Stimulated activated CD4-positive, alpha-beta T cell treated with anti-CD3 and anti-CD28 coated beads, Interleukin-15, amount 100 ng/mL, for 24 hours (primary cell): ENCODE data around the gene FGF11.

Experiments
- DNase-seq: peaks from one replicate; pipeline ENCODE4 v3.0.0-alpha.2; 2020

Gene FGF11

GRCh38 chr17:7408863-7409262 is 30.4 kb upstream of the FGF11 start:
- DNase-seq: no peak

DNA sequence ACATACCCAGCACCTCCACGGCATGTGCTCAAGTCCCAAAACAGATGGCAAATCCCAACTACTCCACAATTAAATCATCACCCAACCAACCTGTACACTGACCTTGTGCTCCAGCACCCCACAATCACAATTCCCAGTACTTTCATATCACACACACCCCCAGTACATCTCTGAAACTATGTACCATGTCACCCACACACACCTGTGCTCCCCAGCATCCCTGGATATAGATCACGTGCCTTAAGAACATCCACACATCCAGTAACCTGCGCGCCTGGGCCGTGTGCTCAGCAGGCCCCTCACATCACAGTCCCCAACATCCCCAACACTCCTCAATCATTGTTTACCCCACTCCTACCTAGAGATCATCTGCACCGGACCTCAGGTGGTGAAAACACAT is 29.6 kb upstream of the FGF11 start:
- DNase-seq: no peak

DNA sequence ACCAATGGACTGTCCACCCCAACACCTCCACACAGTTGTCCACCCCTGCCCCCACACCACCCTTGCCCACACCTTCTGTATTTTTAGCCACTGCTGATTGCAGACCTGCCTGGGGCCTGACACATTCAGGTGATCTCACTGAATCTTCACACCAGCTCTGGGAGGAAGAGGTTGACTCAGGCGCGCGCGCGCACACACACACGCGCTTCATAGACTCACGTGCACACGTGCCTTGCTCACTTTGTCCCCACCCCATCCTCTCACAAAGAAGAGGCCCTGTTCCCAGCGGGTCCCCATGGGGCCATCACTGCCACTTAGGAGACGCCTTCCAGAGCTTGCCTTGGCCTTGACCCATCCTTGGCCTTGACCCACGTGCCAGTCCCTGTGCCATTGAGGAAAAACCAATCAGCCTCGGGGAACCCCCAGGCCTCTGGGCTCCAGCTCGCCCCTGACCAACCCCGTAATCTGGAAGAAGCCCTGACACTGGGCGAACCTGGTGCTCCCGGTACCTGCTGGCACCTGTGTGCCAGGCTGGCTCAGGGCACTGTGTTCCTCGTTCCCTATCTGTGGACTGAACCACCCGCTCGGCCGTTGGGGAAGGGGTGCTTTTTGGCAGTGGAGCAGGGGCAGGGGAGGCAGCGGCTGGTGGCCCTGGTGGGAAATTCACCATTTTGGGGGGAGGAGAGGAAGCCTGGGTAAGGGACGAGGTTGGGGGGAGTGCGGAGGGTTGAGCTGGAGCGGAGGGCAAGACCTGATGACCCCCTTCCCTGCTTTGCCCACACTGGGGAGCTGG is 28.5 kb upstream of the FGF11 start:
- no peak for DNase-seq

DNA sequence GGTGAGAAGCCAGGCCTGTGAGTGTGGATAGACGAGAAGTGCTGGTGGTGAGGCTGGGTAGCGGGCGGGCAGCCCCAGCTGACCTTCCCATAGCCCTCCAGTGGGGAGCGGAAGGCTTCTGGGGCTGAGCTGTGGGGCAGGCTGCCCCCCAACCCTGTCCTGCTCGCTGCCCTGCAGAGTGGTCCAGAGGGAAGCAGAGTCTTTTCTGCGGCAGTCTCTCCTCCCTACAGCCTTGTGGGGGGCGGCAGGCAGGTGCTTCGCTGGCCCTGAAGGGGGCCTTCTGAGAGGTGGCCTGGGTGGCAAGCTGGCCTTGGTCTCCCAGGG is 27.9 kb upstream of the FGF11 start:
- DNase-seq: no peak

DNA sequence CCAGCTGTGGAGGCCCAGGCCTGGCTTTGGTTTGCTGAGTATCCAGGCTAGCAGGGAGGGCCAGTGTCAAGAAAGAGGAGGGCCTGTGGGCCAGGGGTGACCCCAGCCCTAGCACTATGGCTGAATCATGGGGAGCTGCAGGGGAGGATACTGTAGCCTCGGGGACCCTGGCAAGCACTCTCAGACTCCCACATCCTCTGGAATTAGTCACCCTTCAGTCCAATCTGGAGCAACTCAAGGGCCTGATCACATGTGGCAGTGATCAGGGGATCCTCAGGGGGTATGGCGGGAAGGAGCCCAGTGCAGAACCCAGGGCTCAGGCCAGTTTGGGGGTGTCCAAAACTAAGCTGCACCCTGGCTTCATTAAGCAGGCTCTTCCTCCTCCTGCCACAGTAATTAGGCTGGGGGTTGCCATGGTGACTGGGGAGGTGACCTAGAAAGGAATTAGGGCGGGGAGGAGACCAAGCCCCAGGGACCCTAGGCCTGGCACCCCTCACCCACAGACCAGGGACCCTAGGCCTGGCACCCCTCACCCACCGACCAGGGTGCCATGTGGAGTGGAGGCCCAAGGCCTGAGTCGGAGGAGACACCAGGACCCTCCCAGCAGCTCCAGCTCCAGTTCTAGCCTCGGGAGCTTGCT is 25.8 kb upstream of the FGF11 start:
- DNase-seq: no peak

DNA sequence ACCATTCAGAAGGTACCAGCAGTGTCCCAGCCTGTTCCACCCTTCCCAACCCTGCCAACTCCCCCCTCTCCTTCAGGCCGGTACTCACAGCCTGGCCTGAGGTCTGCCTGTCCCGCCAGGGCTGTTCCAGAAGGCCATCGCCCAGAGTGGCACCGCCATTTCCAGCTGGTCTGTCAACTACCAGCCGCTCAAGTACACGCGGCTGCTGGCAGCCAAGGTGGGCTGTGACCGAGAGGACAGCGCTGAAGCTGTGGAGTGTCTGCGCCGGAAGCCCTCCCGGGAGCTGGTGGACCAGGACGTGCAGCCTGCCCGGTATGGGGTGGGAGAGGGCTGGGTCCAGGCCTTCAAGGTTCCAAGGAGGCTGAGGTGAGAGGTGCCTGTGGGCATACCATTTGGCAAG is 24.5 kb upstream of the FGF11 start:
- DNase-seq: no peak

- DNase-seq: no peak
Observed at GRCh38 chr17:7415784-7416183, 23.5 kb upstream of the FGF11 start.

GRCh38 chr17:7416323-7416722 is 23.0 kb upstream of the FGF11 start:
- DNase-seq: no peak

GRCh38 chr17:7417056-7417655 is 22.2 kb upstream of the FGF11 start:
- DNase-seq: no peak

DNA sequence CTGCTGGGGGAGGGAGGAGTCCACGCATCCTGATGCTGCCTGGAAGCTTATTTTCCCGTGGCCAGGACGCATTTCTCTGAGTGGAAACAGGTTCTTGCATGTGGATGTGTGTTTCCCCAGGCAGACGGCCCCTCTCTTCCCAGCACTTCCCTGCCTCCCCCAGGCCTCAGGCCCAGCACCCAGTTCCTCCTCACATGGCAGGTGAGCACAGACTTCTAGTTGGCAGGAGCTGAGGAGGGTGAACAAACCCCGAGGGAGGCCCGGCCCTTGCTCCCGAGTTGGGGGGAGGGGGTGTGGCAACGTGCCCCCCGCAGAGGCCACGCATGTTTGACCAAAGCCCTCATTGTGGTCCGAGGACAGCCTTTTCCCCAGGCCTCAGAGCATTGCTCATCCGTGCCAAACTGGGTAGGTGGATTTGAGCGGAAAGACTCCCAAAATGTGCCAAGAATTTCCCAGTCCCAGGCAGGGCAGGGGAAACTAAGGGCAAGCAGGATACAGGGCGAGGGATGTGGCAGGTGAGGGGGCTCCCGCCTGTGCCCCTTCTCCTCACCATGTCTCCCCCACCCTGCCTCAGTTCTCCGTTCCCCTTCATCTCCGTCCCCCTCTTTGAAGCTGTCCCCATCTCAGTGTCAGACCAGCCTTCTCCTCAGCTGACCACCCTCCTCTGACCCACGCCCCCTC is 20.7 kb upstream of the FGF11 start:
- no peak for DNase-seq

GRCh38 chr17:7419819-7420610 is 19.3 kb upstream of the FGF11 start, which contains the start of gene SPEM1:
TSS of gene SPEM1 (plus strand) at chr17:7420324. CDS start at chr17:7420385, 61 bp downstream.
- no peak for DNase-seq

GRCh38 chr17:7421186-7421585 is 18.1 kb upstream of the FGF11 start:
- no peak for DNase-seq

- DNase-seq: no peak
Observed at GRCh38 chr17:7423679-7424078, 15.6 kb upstream of the FGF11 start.

GRCh38 chr17:7425316-7425715 is 14.0 kb upstream of the FGF11 start, which contains the start of gene SPEM2:
TSS of gene SPEM2 (plus strand) at chr17:7425616. CDS start at chr17:7425689, 73 bp downstream.
- no peak for DNase-seq

DNA sequence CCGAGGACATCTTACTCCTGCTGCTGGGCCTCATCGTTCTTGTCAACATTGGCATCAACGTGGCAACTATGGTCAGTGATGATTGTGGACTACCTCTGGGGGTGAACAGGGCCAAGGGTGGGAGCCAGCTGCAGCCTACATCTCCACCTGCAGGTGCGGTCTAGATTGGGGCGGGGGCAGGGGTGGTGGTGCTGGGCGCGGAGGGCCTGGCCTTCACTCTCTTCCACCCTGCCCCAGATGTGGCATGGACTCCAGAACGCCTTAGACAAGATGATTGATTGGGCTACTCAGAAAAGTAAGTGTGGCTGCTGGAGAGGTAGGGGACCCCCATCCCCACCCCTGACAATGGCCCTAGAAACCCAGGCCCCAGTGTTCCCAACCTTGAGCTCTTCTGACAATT is 13.6 kb upstream of the FGF11 start:
- DNase-seq: no peak

DNA sequence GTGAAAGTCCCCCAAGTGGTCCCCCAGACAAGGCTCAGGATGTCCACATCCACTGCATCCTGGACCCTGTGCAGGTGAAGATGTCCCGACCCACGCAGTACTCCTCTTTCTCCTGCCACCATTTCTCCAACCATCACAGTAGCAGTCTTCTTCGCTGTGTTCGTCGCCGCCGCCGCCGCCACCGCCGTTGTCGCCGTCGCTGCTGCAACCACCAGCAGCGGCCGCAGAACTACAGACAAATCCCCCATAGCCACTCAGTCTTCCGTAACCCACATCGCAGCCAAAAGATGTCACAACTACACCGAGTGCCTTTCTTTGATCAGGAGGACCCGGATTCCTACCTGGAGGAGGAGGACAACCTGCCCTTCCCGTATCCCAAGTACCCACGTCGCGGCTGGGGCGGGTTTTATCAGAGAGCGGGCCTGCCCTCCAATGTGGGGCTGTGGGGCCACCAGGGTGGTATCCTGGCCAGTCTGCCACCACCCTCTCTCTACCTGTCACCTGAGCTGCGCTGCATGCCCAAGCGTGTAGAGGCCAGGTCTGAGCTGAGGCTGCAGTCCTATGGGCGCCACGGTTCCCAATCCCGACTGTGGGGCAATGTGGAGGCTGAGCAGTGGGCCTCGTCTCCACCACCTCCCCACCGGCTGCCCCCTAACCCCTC is 13.0 kb upstream of the FGF11 start:
- no peak for DNase-seq

GRCh38 chr17:7426896-7427489 is 12.3 kb upstream of the FGF11 start:
- DNase-seq: no peak

DNA sequence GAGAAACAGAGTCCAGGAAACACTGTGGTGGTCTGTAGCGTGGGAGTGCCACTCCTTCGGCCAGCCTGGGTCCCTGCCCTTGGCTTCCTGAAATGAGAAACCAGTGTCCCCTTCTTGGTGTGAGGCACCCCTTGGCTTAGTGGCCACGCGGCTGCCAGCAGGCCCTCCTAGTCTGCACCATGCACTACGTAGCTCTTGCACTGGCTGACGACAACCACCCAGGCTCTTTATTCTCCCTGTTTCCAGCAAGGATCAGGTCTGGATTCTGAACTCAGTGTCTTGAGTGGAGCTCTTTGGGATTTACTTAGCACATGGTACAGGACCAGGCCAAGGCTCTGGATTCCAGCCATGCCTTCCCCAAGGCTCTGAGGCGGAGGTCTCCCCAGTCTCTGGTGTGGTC is 11.8 kb upstream of the FGF11 start:
- no peak for DNase-seq

DNA sequence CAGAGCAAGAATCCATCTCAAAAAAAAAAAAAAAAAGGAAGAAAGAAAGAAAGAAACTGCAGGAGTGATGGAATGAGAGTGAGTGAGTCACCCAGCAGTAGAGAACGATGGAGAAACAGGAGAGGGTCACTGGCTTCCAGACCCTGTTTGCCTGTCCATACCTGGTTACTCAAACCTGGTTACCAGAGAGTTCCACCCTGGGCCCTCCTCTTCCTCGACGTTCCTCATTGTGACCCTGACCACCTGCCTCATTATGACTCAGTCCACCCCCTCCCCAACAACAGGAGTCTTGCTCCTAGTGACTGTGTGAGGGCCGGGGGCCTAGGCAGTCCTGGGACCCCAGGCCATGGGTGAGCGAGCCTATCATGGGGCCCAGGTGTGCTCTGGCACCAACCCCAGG is 10.8 kb upstream of the FGF11 start, which contains the start of gene SPEM3:
SPEM3 (plus strand) TSS at position 301 of the 400 bp plus-strand sequence; CDS start at position 347, 46 bp downstream.
- DNase-seq: no peak

- no peak for DNase-seq
Observed at GRCh38 chr17:7429722-7430121, 9.6 kb upstream of the FGF11 start.

DNA sequence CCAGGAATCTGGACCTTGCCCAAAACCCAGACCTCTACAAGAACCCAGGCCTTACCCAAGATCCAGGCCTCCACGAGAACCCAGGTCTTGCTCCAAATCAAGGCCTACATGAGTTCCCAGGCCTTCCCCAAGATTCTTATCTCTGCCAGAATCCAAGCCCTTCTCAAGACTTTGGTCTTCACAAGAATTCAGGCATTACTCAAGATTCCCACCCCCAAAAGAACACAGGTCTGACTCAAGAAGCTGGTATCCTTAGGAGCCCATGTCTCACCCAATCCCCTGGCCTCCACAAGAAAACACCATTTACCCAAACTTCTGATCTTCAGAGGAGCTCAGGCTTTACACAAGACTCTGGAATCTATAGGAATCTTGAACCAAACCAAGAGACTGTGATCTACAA is 8.1 kb upstream of the FGF11 start:
- no peak for DNase-seq

DNA sequence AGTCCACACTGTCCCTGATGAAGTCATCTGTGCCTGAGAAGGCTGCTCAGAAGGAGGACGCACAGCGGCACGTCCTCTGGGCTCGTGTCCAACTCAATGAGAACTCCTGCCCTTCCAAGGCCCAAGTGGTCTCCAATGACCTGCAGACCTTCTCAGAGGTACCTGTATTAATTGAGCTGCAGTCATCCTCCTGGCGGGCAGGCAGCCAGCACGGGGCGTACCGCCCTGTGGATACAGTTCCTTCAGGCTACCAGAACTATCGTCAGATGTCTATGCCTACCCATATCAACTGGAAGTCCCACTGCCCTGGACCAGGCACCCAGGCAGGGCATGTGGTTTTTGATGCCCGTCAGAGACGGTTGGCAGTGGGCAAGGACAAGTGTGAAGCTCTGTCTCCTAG is 7.0 kb upstream of the FGF11 start:
- no peak for DNase-seq
